ENCODE data around the gene BMP6. TPM values are rescaled to one million over a fixed set of nuclear protein-coding genes. Genes with fewer than 3 reads are reported as not detected.
"Not testable (repeated sequence)": the region's sequence is repeated elsewhere in the genome, so short reads cannot be mapped to it uniquely, and the experiment has no call there.

The BMP6 gene
- total RNA-seq, 2 experiments from 2014 or later = not detected

DNA sequence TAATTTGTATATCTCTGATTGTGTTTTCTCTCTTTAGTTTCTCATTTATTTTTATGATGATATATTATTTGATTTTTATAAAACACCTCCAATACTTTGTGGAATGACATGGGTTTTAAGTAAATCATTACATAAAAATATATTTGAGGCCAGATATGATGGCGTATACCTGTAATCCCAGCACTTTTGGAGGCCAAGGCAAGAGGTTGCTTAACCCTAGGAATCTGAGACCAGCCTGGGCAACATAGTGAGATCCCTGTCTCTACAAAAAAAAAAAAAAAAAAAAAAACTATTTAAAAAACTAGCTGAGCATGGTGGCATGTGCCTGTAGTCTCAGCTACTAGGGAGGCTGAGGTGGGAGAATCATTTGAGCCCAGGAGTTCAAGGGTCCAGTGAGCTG lies 87.3 kb downstream of the BMP6 start:
- Histone ChIP-seq H3K36me3 (ENCODE audit: insufficient read depth, low read length) (no peaks in the 10 kb centered on the region), H3K4me3 (ENCODE audit: low read length) (no peak overlapping the region), H3K9me3 (ENCODE audit: control insufficient read depth in 1 of 2, insufficient read depth in 1 of 2, low read length in 2 of 2) (no peaks in the 10 kb centered on the region), H3K27ac (ENCODE audit: low read depth in 1 of 2, low read length in 2 of 2) (no peak overlapping the region), H3K4me1 (ENCODE audit: insufficient read depth, low read length) (no peaks in the 10 kb centered on the region), H3K27me3 (ENCODE audit: control insufficient read depth in 1 of 2, insufficient read depth in 2 of 2, low read length in 2 of 2) (peaks cover 0 to 4% of the 10 kb centered on the region in 2 experiments)
- ChIA-PET POLR2A (no interaction called here), CTCF (no interaction called here)
- TF ChIP-seq, protein P1, sequence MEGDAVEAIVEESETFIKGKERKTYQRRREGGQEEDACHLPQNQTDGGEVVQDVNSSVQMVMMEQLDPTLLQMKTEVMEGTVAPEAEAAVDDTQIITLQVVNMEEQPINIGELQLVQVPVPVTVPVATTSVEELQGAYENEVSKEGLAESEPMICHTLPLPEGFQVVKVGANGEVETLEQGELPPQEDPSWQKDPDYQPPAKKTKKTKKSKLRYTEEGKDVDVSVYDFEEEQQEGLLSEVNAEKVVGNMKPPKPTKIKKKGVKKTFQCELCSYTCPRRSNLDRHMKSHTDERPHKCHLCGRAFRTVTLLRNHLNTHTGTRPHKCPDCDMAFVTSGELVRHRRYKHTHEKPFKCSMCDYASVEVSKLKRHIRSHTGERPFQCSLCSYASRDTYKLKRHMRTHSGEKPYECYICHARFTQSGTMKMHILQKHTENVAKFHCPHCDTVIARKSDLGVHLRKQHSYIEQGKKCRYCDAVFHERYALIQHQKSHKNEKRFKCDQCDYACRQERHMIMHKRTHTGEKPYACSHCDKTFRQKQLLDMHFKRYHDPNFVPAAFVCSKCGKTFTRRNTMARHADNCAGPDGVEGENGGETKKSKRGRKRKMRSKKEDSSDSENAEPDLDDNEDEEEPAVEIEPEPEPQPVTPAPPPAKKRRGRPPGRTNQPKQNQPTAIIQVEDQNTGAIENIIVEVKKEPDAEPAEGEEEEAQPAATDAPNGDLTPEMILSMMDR (IDR thresholded peaks at IDR 0.05) = no peak
- Mint-ChIP-seq H3K36me3 (ENCODE audit: low read depth) (no peaks in the 10 kb centered on the region), H3K9me3 (no peaks in the 10 kb centered on the region), H3K4me1 (ENCODE audit: low read depth) (no peaks in the 10 kb centered on the region), H3K27me3 (peaks cover 8% of the 10 kb centered on the region), H3K27ac (no peak overlapping the region), H3K4me3 (no peak overlapping the region)
- no peak for ATAC-seq (ENCODE audit: poor library complexity)
- DNase-seq = no peak
- intact Hi-C loops (cut with DNase I, micrococcal nuclease) = no loop called here

DNA sequence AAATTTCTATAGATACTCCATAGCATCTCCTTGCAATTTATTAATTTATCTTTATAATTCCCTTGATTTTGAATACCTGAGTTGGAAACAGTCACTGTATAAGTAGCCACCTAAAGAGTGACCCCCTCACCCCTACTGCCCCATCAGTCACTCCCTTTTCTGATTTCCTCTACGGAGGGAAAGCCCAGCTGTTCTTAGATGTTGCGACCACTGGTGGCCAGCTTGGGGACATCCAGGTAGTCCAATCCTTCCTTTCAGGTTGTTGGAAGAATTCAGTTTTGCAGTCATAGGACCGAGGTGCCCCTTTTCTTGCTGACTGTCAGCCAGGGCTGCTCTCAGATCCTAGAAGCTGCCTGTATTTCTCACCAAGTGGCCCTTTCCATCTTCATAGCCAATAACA lies 87.8 kb downstream of the BMP6 start:
- POLR2A ChIA-PET = no interaction called here
- no peaks in the 10 kb centered on the region for H3K36me3 ChIP-seq (ENCODE audit: insufficient read depth, low read length)
- no peaks in the 10 kb centered on the region for H3K36me3 Mint-ChIP-seq (ENCODE audit: low read depth)
- DNase-seq = no peak
- intact Hi-C loops (cut with DNase I, micrococcal nuclease) = no loop called here
- no peaks in the 10 kb centered on the region for H3K4me1 ChIP-seq (ENCODE audit: insufficient read depth, low read length)
- H3K27ac Mint-ChIP-seq = no peak overlapping the region
- no peaks in the 10 kb centered on the region for H3K4me1 Mint-ChIP-seq (ENCODE audit: low read depth)
- no peak overlapping the region for H3K4me3 Mint-ChIP-seq
- ATAC-seq (ENCODE audit: poor library complexity) = no peak
- no peak overlapping the region for H3K4me3 ChIP-seq (ENCODE audit: low read length)
- H3K9me3 Mint-ChIP-seq = no peaks in the 10 kb centered on the region
- CTCF ChIA-PET = no interaction called here
- TF ChIP-seq, protein P1 (IDR thresholded peaks at IDR 0.05) = no peak
- peaks cover 8% of the 10 kb centered on the region for H3K27me3 Mint-ChIP-seq
- H3K9me3 ChIP-seq (ENCODE audit: control insufficient read depth in 1 of 2, insufficient read depth in 1 of 2, low read length in 2 of 2) = no peaks in the 10 kb centered on the region
- H3K27ac ChIP-seq (ENCODE audit: low read depth in 1 of 2, low read length in 2 of 2) = no peak overlapping the region
- peaks cover 0 to 4% of the 10 kb centered on the region in 2 experiments for H3K27me3 ChIP-seq (ENCODE audit: control insufficient read depth in 1 of 2, insufficient read depth in 2 of 2, low read length in 2 of 2)

DNA sequence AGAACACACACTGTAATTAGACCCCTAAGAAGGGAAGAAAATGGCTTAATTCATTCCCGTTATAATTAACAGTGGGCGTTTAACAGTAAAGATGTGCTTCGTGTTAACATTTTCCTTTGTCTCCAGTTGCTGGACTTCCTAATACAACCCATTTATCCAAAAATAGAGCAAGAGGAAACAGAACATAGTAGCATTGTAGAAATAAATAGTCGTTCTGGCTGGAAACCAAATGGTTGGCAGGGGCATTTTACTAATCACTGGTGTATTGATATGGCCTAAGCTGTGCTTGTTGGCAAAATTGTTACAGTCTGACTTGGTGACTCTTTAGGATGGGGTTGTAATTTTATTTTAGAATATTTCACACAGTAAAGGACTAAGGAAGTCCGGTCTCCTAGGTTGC lies 89.8 kb downstream of the BMP6 start:
- no peak for DNase-seq
- no peaks in the 10 kb centered on the region for H3K4me1 ChIP-seq (ENCODE audit: insufficient read depth, low read length)
- H3K36me3 Mint-ChIP-seq (ENCODE audit: low read depth) = no peaks in the 10 kb centered on the region
- H3K27me3 ChIP-seq (ENCODE audit: control insufficient read depth in 1 of 2, insufficient read depth in 2 of 2, low read length in 2 of 2) = peaks cover 0 to under 1% of the 10 kb centered on the region in 2 experiments
- peaks cover 2% of the 10 kb centered on the region for H3K27me3 Mint-ChIP-seq
- no peaks in the 10 kb centered on the region for H3K9me3 Mint-ChIP-seq
- intact Hi-C loops (cut with DNase I, micrococcal nuclease) = no loop called here
- no peaks in the 10 kb centered on the region for H3K4me1 Mint-ChIP-seq (ENCODE audit: low read depth)
- no peaks in the 10 kb centered on the region for H3K36me3 ChIP-seq (ENCODE audit: insufficient read depth, low read length)
- H3K27ac ChIP-seq (ENCODE audit: low read depth in 1 of 2, low read length in 2 of 2) = no peak overlapping the region
- H3K27ac Mint-ChIP-seq = no peak overlapping the region
- H3K4me3 ChIP-seq (ENCODE audit: low read length) = no peak overlapping the region
- ChIA-PET POLR2A (no interaction called here), CTCF (interaction anchor here (0.5 kb wide), 1 partner anchor 22 kb away, joined by 4 read pairs; no protein-coding TSS in a partner anchor)
- TF ChIP-seq, protein P1 (IDR thresholded peaks at IDR 0.05) = no peak
- no peaks in the 10 kb centered on the region for H3K9me3 ChIP-seq (ENCODE audit: control insufficient read depth in 1 of 2, insufficient read depth in 1 of 2, low read length in 2 of 2)
- no peak overlapping the region for H3K4me3 Mint-ChIP-seq
- ATAC-seq (ENCODE audit: poor library complexity) = no peak

DNA sequence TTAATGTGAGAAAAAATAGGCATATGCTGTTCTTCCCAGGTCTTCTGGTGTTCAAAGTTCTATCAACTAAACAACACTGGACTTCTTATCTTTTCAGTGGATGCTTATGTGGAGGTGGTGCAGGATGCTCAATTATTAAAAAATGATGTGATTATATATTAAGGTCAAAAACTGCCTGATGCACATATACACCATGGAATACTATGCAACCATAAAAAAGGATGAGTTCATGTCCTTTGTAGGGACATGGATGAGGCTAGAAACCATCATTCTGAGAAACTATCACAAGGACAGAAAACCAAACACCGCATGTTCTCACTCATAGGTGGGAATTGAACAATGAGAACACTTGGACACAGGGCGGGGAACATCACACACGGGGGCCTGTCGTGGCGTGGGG lies 91.3 kb downstream of the BMP6 start:
- POLR2A ChIA-PET; H3K27ac Mint-ChIP-seq; H3K27me3 ChIP-seq (ENCODE audit: control insufficient read depth in 1 of 2, insufficient read depth in 2 of 2, low read length in 2 of 2); H3K36me3 ChIP-seq (ENCODE audit: insufficient read depth, low read length); H3K36me3 Mint-ChIP-seq (ENCODE audit: low read depth); H3K27ac ChIP-seq (ENCODE audit: low read depth in 1 of 2, low read length in 2 of 2); H3K4me1 Mint-ChIP-seq (ENCODE audit: low read depth); DNase-seq; H3K4me3 Mint-ChIP-seq; intact Hi-C loops (cut with DNase I, micrococcal nuclease); H3K9me3 ChIP-seq (ENCODE audit: control insufficient read depth in 1 of 2, insufficient read depth in 1 of 2, low read length in 2 of 2); H3K9me3 Mint-ChIP-seq; H3K27me3 Mint-ChIP-seq; H3K4me3 ChIP-seq (ENCODE audit: low read length); CTCF ChIA-PET; H3K4me1 ChIP-seq (ENCODE audit: insufficient read depth, low read length); ATAC-seq (ENCODE audit: poor library complexity): not testable (repeated sequence)

Measured in CD4-positive, alpha-beta T cell (primary cell).